GM23248 (cell line): Measurements from ENCODE around the gene BCAR1. TPM values are rescaled to one million over a fixed set of nuclear protein-coding genes. Genes with fewer than 3 reads are reported as not detected.
"Not testable (repeated sequence)": the region's sequence is repeated elsewhere in the genome, so short reads cannot be mapped to it uniquely, and the experiment has no call there.

Experiments
- DNase-seq: peaks from one replicate; pipeline ENCODE4 v3.0.0-alpha.2; 2015
- H2AFZ ChIP-seq: fragments of 200-600 bp; sonication (generic); 2 replicates; pipeline ENCODE4 v1.6.1; 2016; ENCODE audit warnings: antibody characterized with exemption
- H3F3A ChIP-seq: fragments of 200-600 bp; sonication (generic); 2 replicates; pipeline ENCODE4 v1.6.1; 2016; ENCODE audit warnings: mild to moderate bottlenecking, antibody characterized with exemption, mixed run types; ENCODE audit not compliant: insufficient read depth
- H3K27ac ChIP-seq: fragments of 200-600 bp; sonication (generic); 2 replicates; pipeline ENCODE4 v1.5.1; 2016; ENCODE audit warnings: mild to moderate bottlenecking
- H3K27me3 ChIP-seq: fragments of 200-600 bp; sonication (generic); replicated peaks from 2 replicates; pipeline ENCODE4 v1.6.1; 2016; ENCODE audit warnings: mild to moderate bottlenecking; ENCODE audit not compliant: insufficient read depth
- H3K36me3 ChIP-seq: fragments of 200-600 bp; sonication (generic); 2 replicates; pipeline ENCODE4 v1.6.1; 2016; ENCODE audit warnings: low read depth, mild to moderate bottlenecking
- H3K4me1 ChIP-seq: fragments of 200-600 bp; sonication (generic); 2 replicates; pipeline ENCODE4 v1.6.1; 2016; ENCODE audit warnings: mild to moderate bottlenecking; ENCODE audit not compliant: insufficient read depth
- H3K4me2 ChIP-seq: fragments of 200-600 bp; sonication (generic); one replicate; pipeline ENCODE4 v1.6.1; 2016; ENCODE audit warnings: mild to moderate bottlenecking; ENCODE audit not compliant: unreplicated experiment
- H3K4me3 ChIP-seq: fragments of 200-600 bp; sonication (generic); 2 replicates; pipeline ENCODE4 v1.5.1; 2016; ENCODE audit warnings: mild to moderate bottlenecking
- H3K79me2 ChIP-seq: fragments of 200-600 bp; sonication (generic); 2 replicates; pipeline ENCODE4 v1.6.1; 2016; ENCODE audit warnings: mild to moderate bottlenecking; ENCODE audit not compliant: insufficient read depth
- H3K9ac ChIP-seq: fragments of 200-600 bp; sonication (generic); 2 replicates; pipeline ENCODE4 v1.6.1; 2016; ENCODE audit warnings: mild to moderate bottlenecking
- H3K9me2 ChIP-seq: fragments of 200-600 bp; sonication (generic); 2 replicates; pipeline ENCODE4 v1.6.1; 2016; ENCODE audit warnings: mixed run types, mild to moderate bottlenecking, moderate library complexity; ENCODE audit not compliant: insufficient read depth
- H3K9me3 ChIP-seq: fragments of 200-600 bp; sonication (generic); one replicate; pipeline ENCODE4 v1.6.1; 2017; ENCODE audit warnings: low read depth
- H4K20me1 ChIP-seq: fragments of 200-600 bp; sonication (generic); 2 replicates; pipeline ENCODE4 v1.6.0; 2016; ENCODE audit not compliant: insufficient read depth
- EZH2 ChIP-seq: fragments of 200-600 bp; sonication (generic); IDR thresholded peaks from 2 replicates; pipeline ENCODE4 v1.6.1; 2018; ENCODE audit warnings: antibody characterized with exemption, mild to moderate bottlenecking; ENCODE audit not compliant: insufficient read depth, poor library complexity, severe bottlenecking
- EZH2phosphoT487 ChIP-seq: fragments of 200-600 bp; sonication (generic); IDR thresholded peaks from 2 replicates; pipeline ENCODE4 v1.6.1; 2018; ENCODE audit warnings: antibody characterized with exemption, moderate library complexity, mild to moderate bottlenecking, low read depth; ENCODE audit not compliant: insufficient read depth
- WGBS, 2 experiments: methylation state at CpG; one replicate each; pipeline ENCODE4 v1.1.6; 2015 to 2017; ENCODE audit warnings: low lambda C conversion rate in 2 of 2, low coverage in 1 of 2; ENCODE audit errors: missing lambda C conversion rate in 2 of 2; 5-methylcytosine and 5-hydroxymethylcytosine counted together
- in situ Hi-C: fragments of 300-500 bp; cut with MboI; formaldehyde crosslinking; loops from 2 replicates; pipeline ENCODE4 v1.15.0; 2020
- polyA plus RNA-seq: library from polyadenylated mRNA; unstranded; fragments of >200 nt; fragmentation: Nextera tagmentation; extraction: Ambion mirVana; gene quantifications from 2 replicates; pipeline ENCODE4 v1.2.1, GENCODE V29; 2016
- total RNA-seq: library from RNA; depleted of rRNA; stranded (reverse); fragments of >200 nt; shearing (Covaris generic); gene quantifications from 2 replicates; pipeline ENCODE4 v1.2.3, GENCODE V29; 2014

The BCAR1 gene
- total and polyA plus RNA-seq, 2 experiments from 2014 or later, result 52.9 to 87.0 TPM

- Histone ChIP-seq H3K27me3 (no peaks in the 10 kb centered on the region), H3K4me1 (0 out of 2 replicates have a peak, but pooled peaks cover 3% of the 10 kb centered on the region), H3K79me2 (no peaks in the 10 kb centered on the region), H2AFZ (no peak overlapping the region), H3K9me2 (no peaks in the 10 kb centered on the region), H3K27ac (no peak overlapping the region), H3K4me3 (no peak overlapping the region), H4K20me1 (no peaks in the 10 kb centered on the region), H3K9me3 (no peaks in the 10 kb centered on the region), H3K36me3 (no peaks in the 10 kb centered on the region), H3F3A (no peaks in the 10 kb centered on the region), H3K9ac (no peak overlapping the region), H3K4me2 (no peak overlapping the region)
- no peak for DNase-seq
- WGBS, 2 experiments, result 96 to 99% methylated on average over 6 of the region's 6 CpGs
- in situ Hi-C loops, result no loop called here
- TF ChIP-seq EZH2phosphoT487, result no peak
- TF ChIP-seq EZH2, result no peak
These were observed 20.1 kb upstream of the BCAR1 start for GRCh38 chr16:75271441-75272096.

- H3K4me1 ChIP-seq, H3K4me2 ChIP-seq, H3K9me2 ChIP-seq, H3K27me3 ChIP-seq, H3K9ac ChIP-seq, H4K20me1 ChIP-seq, H3K36me3 ChIP-seq, H3K4me3 ChIP-seq, H3K27ac ChIP-seq, H3K9me3 ChIP-seq, H2AFZ ChIP-seq, H3F3A ChIP-seq, in situ Hi-C loops, DNase-seq: not testable (repeated sequence)
- 79 to 82% methylated on average over 9 of the region's 9 CpGs for WGBS, 2 experiments
- peaks cover 12% of the 10 kb centered on the region for H3K79me2 ChIP-seq
These were observed 17.9 kb upstream of the BCAR1 start for GRCh38 chr16:75269358-75269757.

GRCh38 chr16:75267631-75268264, 16.3 kb upstream of the BCAR1 start:
- peaks cover 21% of the 10 kb centered on the region for H3K4me1 ChIP-seq
- no peak overlapping the region for H3K4me3 ChIP-seq
- H3K4me2 ChIP-seq, result no peak overlapping the region
- H3K9me2 ChIP-seq, result no peaks in the 10 kb centered on the region
- H4K20me1 ChIP-seq, result 0 out of 2 replicates have a peak, but pooled peaks cover 6% of the 10 kb centered on the region
- no peak overlapping the region for H3K27ac ChIP-seq
- H2AFZ ChIP-seq, result no peak overlapping the region
- in situ Hi-C loops, result no loop called here
- H3K27me3 ChIP-seq, result no peaks in the 10 kb centered on the region
- TF ChIP-seq EZH2 (no peak), EZH2phosphoT487 (no peak)
- peaks cover 28% of the 10 kb centered on the region for H3K79me2 ChIP-seq
- no peaks in the 10 kb centered on the region for H3K9me3 ChIP-seq
- WGBS, 2 experiments, result 61 to 70% methylated on average over 10 of the region's 10 CpGs
- peak; percentile 80 for DNase-seq
- H3K36me3 ChIP-seq, result no peaks in the 10 kb centered on the region
- no peak overlapping the region for H3K9ac ChIP-seq
- peaks cover 20% of the 10 kb centered on the region; the same call in 1 of the 2 replicates for H3F3A ChIP-seq

GRCh38 chr16:75266738-75267630, 15.6 kb upstream of the BCAR1 start:
- Histone ChIP-seq H3K4me3 (peak overlapping the region; percentile 76), H3K27ac (no peak overlapping the region)
- in situ Hi-C loops, result no loop called here

More at GRCh38 chr16:75266738-75267630, 15.6 kb upstream of the BCAR1 start:
- H3F3A ChIP-seq, result peaks cover 20% of the 10 kb centered on the region; the same call in 1 of the 2 replicates
- peaks cover 28% of the 10 kb centered on the region for H3K4me1 ChIP-seq
- TF ChIP-seq EZH2 (no peak), EZH2phosphoT487 (no peak)
- no peaks in the 10 kb centered on the region for H3K9me2 ChIP-seq
- H3K4me2 ChIP-seq, result peak overlapping the region; percentile 86
- peak overlapping the region; percentile 95 for H3K9ac ChIP-seq
- H3K9me3 ChIP-seq, result no peaks in the 10 kb centered on the region
- no peaks in the 10 kb centered on the region for H3K27me3 ChIP-seq
- DNase-seq, result no peak
- no peak overlapping the region for H2AFZ ChIP-seq
- no peaks in the 10 kb centered on the region for H3K36me3 ChIP-seq
- WGBS, 2 experiments, result 79 to 83% methylated on average over 18 to 23 of the region's 27 CpGs
- H3K79me2 ChIP-seq, result peaks cover 36% of the 10 kb centered on the region
- H4K20me1 ChIP-seq, result 0 out of 2 replicates have a peak, but pooled peaks cover 8% of the 10 kb centered on the region
